Neural progenitor cell (in vitro differentiated cells): ENCODE measurements around the gene VSTM4.

Experiments used
- EZH2 ChIP-seq: fragments of 200-600 bp; sonication (generic); IDR thresholded peaks from 2 replicates; pipeline ENCODE4 v1.6.1; 2017; ENCODE audit warnings: antibody characterized with exemption, mild to moderate bottlenecking, moderate library complexity
- EZH2phosphoT487 ChIP-seq: fragments of 200-600 bp; sonication (generic); IDR thresholded peaks from 2 replicates; pipeline ENCODE4 v1.6.1; 2017; ENCODE audit warnings: antibody characterized with exemption
- TF ChIP-seq, protein P1 (sequence below): fragments of 200-600 bp; sonication (generic); IDR thresholded peaks from 2 replicates; pipeline ENCODE4 v1.5.1; 2017; ENCODE audit warnings: antibody characterized with exemption, mild to moderate bottlenecking

DNA sequence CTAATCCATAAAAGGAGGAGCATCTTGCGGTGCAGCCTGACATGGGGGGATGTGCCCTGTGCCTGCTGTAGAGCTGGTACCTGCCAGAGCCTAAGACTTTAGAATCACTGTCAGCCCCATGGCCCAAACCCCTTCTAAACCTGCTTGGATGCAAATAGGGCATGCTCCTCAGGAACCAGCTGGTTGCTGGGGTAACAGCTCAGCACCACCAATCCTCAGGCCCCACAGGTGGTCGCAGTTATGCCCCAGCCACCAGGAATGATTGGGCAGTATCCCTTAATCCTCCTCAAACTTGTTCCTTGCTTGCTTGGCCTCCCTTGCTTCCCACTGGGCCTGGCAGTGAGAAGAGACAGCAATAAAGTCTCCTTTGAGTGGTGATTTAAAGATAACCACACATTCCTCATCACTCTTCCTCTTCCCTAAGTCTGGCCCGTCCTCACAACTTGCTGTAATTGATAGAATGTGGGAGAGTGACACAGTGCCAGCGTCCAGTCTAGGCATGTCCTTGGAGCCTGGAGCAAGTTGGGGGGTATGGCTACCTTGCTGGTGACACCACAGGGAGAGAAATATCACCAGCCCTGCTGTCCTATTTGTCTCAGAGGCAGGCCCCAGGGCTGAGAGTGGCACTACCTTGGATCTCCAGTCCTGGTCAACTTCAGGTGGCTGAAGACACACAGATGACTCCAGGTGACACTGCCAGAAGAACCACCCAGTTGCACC is 43.0 kb downstream of the VSTM4 start:
- TF ChIP-seq, protein P1, sequence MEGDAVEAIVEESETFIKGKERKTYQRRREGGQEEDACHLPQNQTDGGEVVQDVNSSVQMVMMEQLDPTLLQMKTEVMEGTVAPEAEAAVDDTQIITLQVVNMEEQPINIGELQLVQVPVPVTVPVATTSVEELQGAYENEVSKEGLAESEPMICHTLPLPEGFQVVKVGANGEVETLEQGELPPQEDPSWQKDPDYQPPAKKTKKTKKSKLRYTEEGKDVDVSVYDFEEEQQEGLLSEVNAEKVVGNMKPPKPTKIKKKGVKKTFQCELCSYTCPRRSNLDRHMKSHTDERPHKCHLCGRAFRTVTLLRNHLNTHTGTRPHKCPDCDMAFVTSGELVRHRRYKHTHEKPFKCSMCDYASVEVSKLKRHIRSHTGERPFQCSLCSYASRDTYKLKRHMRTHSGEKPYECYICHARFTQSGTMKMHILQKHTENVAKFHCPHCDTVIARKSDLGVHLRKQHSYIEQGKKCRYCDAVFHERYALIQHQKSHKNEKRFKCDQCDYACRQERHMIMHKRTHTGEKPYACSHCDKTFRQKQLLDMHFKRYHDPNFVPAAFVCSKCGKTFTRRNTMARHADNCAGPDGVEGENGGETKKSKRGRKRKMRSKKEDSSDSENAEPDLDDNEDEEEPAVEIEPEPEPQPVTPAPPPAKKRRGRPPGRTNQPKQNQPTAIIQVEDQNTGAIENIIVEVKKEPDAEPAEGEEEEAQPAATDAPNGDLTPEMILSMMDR = no peak
- TF ChIP-seq EZH2 (no peak), EZH2phosphoT487 (no peak)
